Measurements from ENCODE around the gene SPEG. TPM values are rescaled to one million over a fixed set of nuclear protein-coding genes. Genes with fewer than 3 reads are reported as not detected.
A peak's percentile ranks its signal among the peaks of the same experiment; 100 is the strongest.
"Not testable (repeated sequence)": the region's sequence is repeated elsewhere in the genome, so short reads cannot be mapped to it uniquely, and the experiment has no call there.

The SPEG gene
- total RNA-seq, 1 experiment from 2014 or later: 26.2 TPM

DNA sequence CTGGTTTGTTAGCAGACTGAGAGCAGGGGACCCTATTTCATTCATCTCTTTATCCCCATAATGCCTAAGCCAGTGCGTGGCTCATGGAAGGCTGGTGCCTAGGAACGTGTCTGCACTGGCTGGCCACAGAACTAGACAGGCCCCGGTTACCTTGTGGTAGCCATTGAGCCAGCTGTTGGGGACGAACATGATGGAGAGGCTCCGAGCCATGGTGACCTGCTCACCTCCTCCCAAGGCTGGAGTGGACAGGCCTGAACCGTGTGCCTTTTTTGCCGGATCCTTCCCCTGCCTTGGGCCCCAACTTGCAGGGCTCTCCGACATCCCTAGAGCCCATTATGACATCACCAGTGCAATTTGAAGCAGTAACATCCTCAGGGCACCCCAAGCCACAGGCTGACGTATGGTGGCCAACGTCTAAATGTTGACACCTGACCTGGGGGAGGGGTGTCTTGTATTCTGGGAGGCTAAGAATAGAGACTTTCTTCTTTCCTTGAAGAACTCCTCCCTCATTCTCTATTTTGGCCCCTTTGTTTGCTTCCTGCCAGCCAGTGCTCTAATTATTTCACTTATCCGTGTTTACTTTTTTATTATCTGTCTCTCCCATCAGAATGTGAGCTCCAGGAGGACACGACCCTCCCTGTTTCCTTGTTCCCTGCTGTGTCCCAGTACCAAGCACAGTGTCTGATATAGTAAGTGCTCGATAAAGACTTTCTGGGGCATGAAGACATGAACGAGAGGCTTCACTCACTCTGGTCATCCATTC is 34.7 kb upstream of the SPEG start:
- Histone ChIP-seq H3K9me3 (replicated peaks) (no peaks in the 10 kb centered on the region), H3K27ac (no peak overlapping the region), H3K4me1 (peaks cover 50% of the 10 kb centered on the region), H3K27me3 (no peaks in the 10 kb centered on the region), H3K4me3 (no peak overlapping the region), H3K36me3 (no peaks in the 10 kb centered on the region)
- no peak for DNase-seq

DNA sequence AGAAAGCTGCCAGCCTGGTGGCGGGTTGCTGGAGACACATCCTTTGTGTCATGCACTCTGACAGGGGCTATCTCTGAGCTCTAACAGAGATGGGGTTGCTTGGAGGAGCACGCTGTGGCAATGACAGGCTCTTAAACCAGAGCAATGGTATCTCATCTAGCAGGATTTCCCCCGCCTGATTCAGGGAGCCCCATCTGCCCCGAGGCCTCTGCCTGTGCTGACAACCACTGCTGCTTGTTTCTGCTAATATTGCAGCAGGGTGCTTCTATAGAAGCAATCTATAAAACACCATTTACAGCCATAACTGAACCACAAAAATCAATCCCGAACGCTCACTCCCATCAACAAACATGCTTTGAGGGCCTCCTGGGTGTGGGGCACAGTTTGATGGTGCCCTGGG is 34.1 kb upstream of the SPEG start:
- no peaks in the 10 kb centered on the region for H3K9me3 ChIP-seq (replicated peaks)
- DNase-seq: no peak
- no peak overlapping the region for H3K4me3 ChIP-seq
- H3K27me3 ChIP-seq: no peaks in the 10 kb centered on the region
- H3K4me1 ChIP-seq: peaks cover 57% of the 10 kb centered on the region
- no peaks in the 10 kb centered on the region for H3K36me3 ChIP-seq
- no peak overlapping the region for H3K27ac ChIP-seq

DNA sequence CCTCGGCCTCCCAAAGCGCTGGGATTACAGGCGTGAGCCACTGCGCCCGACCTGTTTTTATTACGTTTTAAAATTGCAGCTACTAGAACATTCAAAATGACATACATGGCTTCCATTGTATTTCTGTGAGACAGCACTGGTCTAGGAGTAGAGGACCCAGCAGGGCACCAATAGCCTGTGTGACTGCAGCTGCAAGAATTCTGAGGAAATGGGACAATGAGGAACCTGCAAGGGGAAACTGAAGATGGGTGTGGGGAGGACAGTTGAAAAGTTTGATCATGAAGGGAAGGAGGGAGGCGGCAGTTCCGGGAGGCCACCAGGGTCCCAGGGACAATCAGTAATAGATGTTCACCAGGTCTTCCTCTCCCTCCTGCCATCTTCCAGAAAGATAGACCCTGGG is 33.0 kb upstream of the SPEG start:
- no peaks in the 10 kb centered on the region for H3K9me3 ChIP-seq (replicated peaks)
- no peak overlapping the region for H3K27ac ChIP-seq
- H3K4me3 ChIP-seq: no peak overlapping the region
- no peak for DNase-seq
- no peaks in the 10 kb centered on the region for H3K27me3 ChIP-seq
- H3K4me1 ChIP-seq: peaks cover 67% of the 10 kb centered on the region
- no peaks in the 10 kb centered on the region for H3K36me3 ChIP-seq

DNA sequence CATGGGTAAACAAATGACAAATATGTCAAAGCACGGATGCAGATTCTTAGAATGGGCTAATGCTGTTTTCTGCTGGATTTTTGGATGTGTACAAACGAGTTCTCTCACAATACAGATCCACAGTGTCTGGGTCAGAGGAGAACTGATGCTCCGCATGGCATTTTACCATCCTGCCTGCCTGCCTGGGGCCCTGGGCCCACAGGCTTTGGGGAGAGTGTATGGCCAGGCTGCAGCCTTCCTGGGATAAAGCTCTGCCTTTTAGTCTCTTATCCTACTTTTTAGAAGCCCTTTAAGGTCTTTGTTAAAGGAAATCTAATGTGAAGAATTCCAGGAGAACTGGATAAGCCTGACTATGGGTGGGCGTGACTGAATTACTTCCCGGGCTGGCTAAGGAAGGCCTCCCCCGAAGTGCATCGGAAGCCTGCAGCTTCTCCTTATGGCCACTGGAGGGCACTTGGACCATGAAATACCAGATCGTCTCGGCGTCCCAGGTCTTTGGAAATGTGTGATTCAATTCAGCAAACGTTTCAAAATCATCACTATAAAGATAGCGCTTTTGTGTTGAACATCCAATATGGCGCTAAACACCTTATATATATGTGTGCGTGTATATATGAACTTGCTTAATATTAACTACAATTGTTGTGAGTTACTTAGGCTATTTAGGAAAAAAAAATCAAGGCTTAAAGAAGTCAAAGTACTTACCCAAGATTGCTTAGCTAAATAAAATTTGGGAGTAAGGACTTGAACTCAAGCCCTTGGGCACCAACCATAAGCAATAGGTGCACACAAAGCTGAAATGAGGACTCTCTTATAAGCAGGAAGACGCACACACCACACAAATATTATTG is 31.8 kb upstream of the SPEG start:
- H3K36me3 ChIP-seq: no peaks in the 10 kb centered on the region
- H3K4me1 ChIP-seq: peaks cover 76% of the 10 kb centered on the region
- H3K9me3 ChIP-seq (replicated peaks): no peaks in the 10 kb centered on the region
- no peaks in the 10 kb centered on the region for H3K27me3 ChIP-seq
- DNase-seq: peak; percentile 80 to 91
- no peak overlapping the region for H3K27ac ChIP-seq
- no peak overlapping the region for H3K4me3 ChIP-seq

DNA sequence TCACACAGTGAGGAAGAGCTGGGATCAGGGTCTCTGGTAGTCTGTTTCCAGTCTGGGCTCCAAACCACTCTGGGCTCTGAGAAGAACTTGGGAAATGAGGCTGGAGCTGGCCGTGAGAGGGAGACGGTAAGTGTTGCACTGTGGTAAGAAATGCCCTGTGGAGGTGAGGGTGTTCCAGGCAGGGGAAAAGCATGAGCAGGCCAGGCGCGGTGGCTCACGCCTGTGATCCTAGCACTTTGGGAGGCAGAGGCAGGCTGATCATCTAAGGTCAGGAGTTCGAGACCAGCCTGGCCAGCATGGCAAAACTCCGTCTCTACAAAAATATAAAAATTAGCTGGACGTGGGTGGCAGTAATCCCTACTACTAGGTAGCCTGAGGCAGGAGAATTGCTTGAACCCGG is 30.8 kb upstream of the SPEG start:
- Histone ChIP-seq H3K27ac (peak overlapping the region; percentile 87), H3K9me3 (replicated peaks) (no peaks in the 10 kb centered on the region), H3K4me3 (no peak overlapping the region), H3K27me3 (no peaks in the 10 kb centered on the region), H3K4me1 (peaks cover 76% of the 10 kb centered on the region), H3K36me3 (no peaks in the 10 kb centered on the region)
- no peak for DNase-seq

DNA sequence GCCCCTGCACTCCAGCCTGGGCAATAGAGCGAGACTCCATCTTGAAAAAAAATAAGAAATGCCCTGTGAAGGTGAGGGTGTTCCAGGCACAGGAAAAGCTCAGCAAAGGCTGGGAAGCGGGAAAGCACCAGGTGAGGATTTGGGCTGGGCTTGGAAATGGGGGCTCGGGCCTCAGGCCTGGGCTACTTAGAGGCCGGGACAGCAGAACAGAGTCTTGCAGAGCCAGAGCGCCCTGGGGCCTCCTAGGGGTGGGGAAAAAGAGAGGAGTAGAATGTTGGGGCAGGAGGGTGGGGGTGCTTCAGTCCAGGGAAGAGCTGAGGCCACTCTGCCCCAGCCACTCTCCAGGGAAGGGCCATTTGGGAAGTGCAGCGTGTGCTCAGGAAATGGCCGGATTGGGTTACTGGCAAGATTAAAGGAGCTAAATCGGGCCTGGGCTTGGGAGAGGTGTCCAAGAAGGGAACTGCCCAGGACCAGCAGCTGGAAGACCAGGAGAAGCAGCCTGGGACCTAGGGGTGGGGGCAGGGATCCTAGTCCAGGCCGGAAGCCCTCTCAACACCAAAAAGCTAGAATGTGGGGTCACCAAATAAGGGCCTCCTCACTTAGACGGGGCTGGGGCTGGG is 30.2 kb upstream of the SPEG start:
- peaks cover 71% of the 10 kb centered on the region for H3K4me1 ChIP-seq
- peak; percentile 76 to 89 for DNase-seq

DNA sequence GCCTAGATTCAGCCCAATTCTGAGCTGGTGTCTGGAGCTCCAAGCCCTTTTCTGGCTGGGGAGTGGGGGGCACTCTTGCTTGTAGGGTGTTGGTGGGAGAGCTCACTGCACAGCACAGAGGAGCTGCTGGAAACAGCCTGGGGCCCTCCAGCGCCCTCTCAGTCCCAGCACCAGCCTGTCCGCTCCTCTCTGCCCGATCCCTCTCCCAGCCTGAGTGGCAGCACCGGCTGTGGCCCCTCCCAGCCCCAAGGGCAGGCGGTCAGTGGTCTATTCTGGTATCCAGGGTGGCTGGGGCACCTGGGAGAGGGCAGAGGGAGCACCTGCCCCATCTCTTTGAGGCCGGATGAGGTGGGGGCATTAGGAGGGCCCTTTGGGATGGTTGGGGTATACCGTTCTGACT is 29.7 kb upstream of the SPEG start:
- peak overlapping the region; percentile 87 for H3K27ac ChIP-seq
- no peaks in the 10 kb centered on the region for H3K36me3 ChIP-seq
- H3K4me1 ChIP-seq: peaks cover 66% of the 10 kb centered on the region
- H3K4me3 ChIP-seq: no peak overlapping the region
- H3K9me3 ChIP-seq (replicated peaks): no peaks in the 10 kb centered on the region
- no peaks in the 10 kb centered on the region for H3K27me3 ChIP-seq
- DNase-seq: peak; percentile 90 to 91

More for the DNA sequence above, 30.2 kb upstream of the SPEG start:
- Histone ChIP-seq H3K9me3 (replicated peaks) (no peaks in the 10 kb centered on the region), H3K4me3 (no peak overlapping the region), H3K27me3 (no peaks in the 10 kb centered on the region), H3K27ac (peak overlapping the region; percentile 87), H3K36me3 (no peaks in the 10 kb centered on the region)

DNA sequence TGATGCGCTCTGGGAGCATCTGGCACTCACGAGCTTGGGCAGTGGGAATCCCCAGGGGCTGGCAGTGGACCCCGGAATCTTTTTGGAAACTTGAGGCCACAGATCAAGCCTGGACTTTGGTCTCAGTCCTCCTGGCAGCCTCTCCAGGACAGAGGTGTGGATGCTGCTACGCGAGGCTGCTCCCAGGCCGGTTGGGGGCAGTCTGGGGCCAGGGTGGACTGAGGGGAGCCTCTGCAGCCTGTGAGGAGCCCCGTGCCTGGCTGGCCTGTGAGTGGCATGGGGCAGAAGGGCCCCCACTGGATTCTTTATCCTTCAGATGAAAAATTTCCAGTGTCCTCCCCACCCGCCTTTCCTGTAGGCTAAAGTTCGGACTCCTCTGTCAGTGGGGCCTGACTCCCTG is 29.2 kb upstream of the SPEG start:
- H3K4me3 ChIP-seq: no peak overlapping the region
- H3K4me1 ChIP-seq: peaks cover 61% of the 10 kb centered on the region
- DNase-seq: peak; percentile 69 to 70
- no peaks in the 10 kb centered on the region for H3K27me3 ChIP-seq
- H3K36me3 ChIP-seq: no peaks in the 10 kb centered on the region
- no peaks in the 10 kb centered on the region for H3K9me3 ChIP-seq (replicated peaks)
- H3K27ac ChIP-seq: peak overlapping the region; percentile 87

DNA sequence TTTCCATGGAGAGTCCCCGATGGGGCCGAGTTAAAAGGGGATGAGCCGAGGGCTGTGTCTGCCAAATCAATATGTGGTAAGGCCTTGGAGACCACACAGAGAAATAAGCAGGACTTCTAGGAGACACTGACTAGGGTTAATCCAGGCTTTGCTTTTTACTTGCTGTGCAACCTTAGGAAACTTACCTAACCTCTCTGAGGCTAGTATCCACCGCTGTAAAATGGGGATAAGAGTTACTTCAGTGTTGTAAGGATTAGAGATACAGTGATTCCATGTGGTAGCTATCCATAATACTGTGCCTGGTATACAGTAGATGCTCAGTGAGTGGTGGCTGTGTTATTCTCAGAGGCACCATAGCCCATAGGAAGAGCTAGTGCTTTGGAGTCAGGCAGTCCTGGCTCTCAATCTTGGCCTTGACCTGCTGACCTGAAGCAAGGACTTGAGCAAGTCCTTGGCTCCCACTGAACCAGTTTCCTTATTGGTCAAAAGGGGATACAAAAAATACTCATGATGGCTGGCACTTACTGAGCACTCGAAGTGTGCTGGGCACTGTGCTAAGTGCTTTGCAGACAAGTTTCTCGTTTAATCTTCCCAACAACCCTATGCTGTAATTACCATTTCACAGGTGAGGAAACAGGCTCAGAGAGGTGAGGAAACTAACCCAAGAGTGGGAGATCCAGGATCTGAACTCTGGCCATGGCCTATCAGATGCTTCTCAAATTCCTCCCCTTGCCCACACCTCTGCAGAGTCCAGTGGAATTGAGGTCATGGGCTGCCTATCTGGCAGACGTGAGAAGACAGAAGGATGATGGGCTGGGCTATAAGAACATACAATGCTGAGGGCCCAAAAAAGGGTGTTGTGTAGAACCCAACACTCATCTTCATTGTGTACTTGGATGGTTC is 28.4 kb upstream of the SPEG start:
- H3K4me3 ChIP-seq: no peak overlapping the region
- peaks cover 56% of the 10 kb centered on the region for H3K4me1 ChIP-seq
- H3K27ac ChIP-seq: peak overlapping the region; percentile 87; the same call in 1 of the 2 replicates
- no peaks in the 10 kb centered on the region for H3K9me3 ChIP-seq (replicated peaks)
- no peaks in the 10 kb centered on the region for H3K27me3 ChIP-seq
- H3K36me3 ChIP-seq: no peaks in the 10 kb centered on the region
- DNase-seq: no peak

DNA sequence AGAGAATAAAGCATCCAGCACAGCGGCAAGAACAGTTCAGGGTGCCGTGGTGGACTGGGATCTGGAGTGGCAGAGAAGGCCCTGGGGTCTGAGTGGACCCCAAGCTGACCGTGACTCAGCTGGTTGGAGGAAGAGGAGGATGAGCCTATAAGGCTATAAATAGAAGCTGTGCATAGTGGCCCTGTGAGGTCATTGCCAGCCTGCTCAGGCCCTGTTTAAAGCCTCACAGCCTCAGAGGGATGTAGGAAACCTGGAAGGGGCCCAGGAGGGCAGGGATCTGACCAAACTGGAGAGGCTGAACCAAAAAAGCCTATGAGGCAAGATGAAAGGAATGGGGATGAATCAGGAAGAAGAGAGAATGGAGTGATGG is 27.8 kb upstream of the SPEG start:
- Histone ChIP-seq H3K27me3 (no peaks in the 10 kb centered on the region), H3K4me3 (no peak overlapping the region), H3K36me3 (no peaks in the 10 kb centered on the region), H3K27ac (peak overlapping the region; percentile 21; the same call in 1 of the 2 replicates), H3K9me3 (replicated peaks) (no peaks in the 10 kb centered on the region), H3K4me1 (peaks cover 56% of the 10 kb centered on the region)
- peak; percentile 64 to 74 for DNase-seq

DNA sequence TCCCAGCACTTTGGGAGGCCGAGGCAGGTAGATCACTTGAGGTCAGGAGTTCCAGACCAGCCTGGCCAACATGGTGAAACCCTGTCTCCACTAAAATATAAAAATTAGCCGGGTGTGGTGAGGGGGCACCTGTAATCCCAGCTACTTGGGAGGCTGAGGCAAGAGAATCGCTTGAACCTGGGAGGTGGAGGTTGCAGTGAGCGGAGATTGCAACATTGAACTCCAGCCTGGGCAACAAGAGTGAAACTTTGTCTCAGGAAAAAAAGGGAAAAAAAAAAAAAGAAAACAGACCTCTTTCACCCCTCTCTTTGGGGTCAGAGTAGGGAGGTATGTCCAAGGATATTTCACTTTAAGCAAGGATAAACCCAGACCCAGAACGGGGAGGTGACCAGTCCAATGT is 27.3 kb upstream of the SPEG start:
- H3K27ac ChIP-seq; H3K9me3 ChIP-seq (replicated peaks); H3K27me3 ChIP-seq; H3K4me3 ChIP-seq; H3K36me3 ChIP-seq; DNase-seq: not testable (repeated sequence)
- H3K4me1 ChIP-seq: peaks cover 56% of the 10 kb centered on the region

DNA sequence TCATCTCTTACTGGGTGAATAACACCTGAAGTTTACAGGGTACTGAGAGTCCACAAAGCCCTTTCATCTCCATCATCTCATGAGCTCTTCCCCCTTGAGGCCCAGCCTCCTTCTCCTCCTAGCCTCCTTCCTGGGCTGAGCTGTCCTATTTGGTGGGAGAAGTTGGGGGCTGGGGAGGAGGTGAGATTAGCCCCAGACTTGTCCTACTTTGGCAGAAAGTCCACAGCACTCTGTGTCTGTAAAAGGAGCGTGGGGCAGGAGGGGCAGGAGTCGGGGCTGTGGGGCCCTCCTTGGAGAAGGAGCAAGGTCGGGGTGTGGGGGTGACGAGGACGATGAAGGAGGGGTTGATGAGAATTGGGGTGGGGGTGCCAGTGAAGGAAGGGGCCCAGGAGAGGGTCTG is 26.4 kb upstream of the SPEG start:
- DNase-seq: no peak
- Histone ChIP-seq H3K4me1 (peaks cover 54% of the 10 kb centered on the region), H3K27me3 (no peaks in the 10 kb centered on the region), H3K9me3 (replicated peaks) (no peaks in the 10 kb centered on the region; the same call in 1 of the 2 replicates), H3K27ac (no peak overlapping the region), H3K36me3 (no peaks in the 10 kb centered on the region; the same call in 1 of the 2 replicates), H3K4me3 (no peak overlapping the region)

DNA sequence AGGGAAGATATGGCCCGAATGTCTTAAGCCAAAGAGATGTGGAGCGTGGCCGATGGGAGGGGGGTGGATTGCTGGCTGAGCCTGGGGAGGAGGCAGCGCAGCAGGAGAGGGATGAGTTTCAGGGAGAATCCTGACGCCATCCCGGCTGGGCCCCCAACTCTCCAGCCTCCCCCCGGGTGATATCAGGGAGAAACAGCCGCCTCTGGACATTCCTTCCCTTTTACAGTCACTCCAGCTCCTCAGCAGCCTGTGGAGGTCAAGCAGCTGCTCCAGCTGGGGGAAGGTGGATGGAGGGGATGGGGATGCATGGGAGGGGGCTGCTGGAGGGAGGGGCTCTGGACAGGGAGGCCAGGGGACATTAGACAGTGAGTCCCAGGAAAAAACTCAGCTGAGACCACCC is 26.0 kb upstream of the SPEG start:
- Histone ChIP-seq H3K4me1 (peaks cover 49% of the 10 kb centered on the region), H3K27ac (no peak overlapping the region), H3K27me3 (no peaks in the 10 kb centered on the region), H3K4me3 (no peak overlapping the region), H3K36me3 (no peaks in the 10 kb centered on the region; the same call in 1 of the 2 replicates), H3K9me3 (replicated peaks) (no peaks in the 10 kb centered on the region; the same call in 1 of the 2 replicates)
- no peak for DNase-seq

DNA sequence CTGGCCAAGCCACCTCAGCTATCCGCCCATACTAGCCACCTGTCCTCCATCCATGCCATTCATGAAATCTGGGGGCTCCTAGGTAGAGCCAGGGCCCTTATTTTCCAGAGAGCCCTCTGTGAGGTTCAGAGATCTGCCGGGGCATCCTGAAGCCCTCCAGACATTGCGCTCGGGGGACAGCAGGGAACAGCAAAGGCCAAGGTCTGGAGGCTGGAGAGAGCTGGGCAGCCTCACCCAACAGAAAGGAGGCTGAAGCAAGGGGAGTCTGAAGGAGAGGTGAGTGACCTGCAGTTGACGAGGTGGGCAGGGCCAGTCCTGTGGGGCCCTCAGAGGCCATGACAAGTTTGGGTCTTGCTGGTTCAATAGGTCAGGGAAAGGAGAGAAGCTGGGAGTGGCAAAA is 25.0 kb upstream of the SPEG start:
- Histone ChIP-seq H3K4me1 (peaks cover 39% of the 10 kb centered on the region), H3K9me3 (replicated peaks) (no peaks in the 10 kb centered on the region; the same call in 1 of the 2 replicates), H3K4me3 (no peak overlapping the region), H3K36me3 (no peaks in the 10 kb centered on the region; the same call in 1 of the 2 replicates), H3K27ac (no peak overlapping the region), H3K27me3 (no peaks in the 10 kb centered on the region)
- DNase-seq: no peak
